Measurements from ENCODE around the gene L2HGDH. TPM values are rescaled to one million over a fixed set of nuclear protein-coding genes. Genes with fewer than 3 reads are reported as not detected.
A peak's percentile ranks its signal among the peaks of the same experiment; 100 is the strongest.

The L2HGDH gene
- total and polyA plus RNA-seq, 9 of the 15 experiments (the other 6 are each of a cell fraction or from before 2014, with no cell fraction given), result 1.7 to 16.1 (median 10.5) TPM

GRCh38 chr14:50347521-50347920 is 35.5 kb upstream of the L2HGDH start (continued):
- TF ChIP-seq VEZF1 (CRISPR knock-in tag; IDR thresholded peaks at IDR 0.05) (no peak), ELK3 (CRISPR knock-in tag; IDR thresholded peaks at IDR 0.05) (no peak), E2F4 (CRISPR knock-in tag; IDR thresholded peaks at IDR 0.05; ENCODE audit: low read depth) (no peak), TAF7 (tag; IDR thresholded peaks at IDR 0.05) (no peak), FIP1L1 (IDR thresholded peaks at IDR 0.05; ENCODE audit: low read depth, low read length, poor library complexity, severe bottlenecking) (no peak), BCL6 (CRISPR knock-in tag; IDR thresholded peaks at IDR 0.05) (no peak), RBM22 (IDR thresholded peaks at IDR 0.05; ENCODE audit: low read depth, low read length, poor library complexity, severe bottlenecking) (no peak), ZNF696 (CRISPR knock-in tag; conservative IDR thresholded peaks at IDR 0.05) (no peak), CTBP1 (IDR thresholded peaks at IDR 0.05; ENCODE audit: borderline replicate concordance) (no peak), ZNF431 (CRISPR knock-in tag; IDR thresholded peaks at IDR 0.05) (no peak), ZBTB49 (CRISPR knock-in tag; IDR thresholded peaks at IDR 0.05; ENCODE audit: borderline replicate concordance) (no peak), HNRNPLL (IDR thresholded peaks at IDR 0.05; ENCODE audit: low read depth, low read length, poor library complexity, severe bottlenecking) (no peak), GTF2F1 (IDR thresholded peaks at IDR 0.05; ENCODE audit: low read depth, low read length) (no peak), CBX3 (IDR thresholded peaks at IDR 0.05; ENCODE audit: borderline replicate concordance in 1 of 2, low read length in 2 of 2) (no peak), DMBX1 (CRISPR knock-in tag; IDR thresholded peaks at IDR 0.05; ENCODE audit: borderline replicate concordance) (no peak), EP300 (IDR thresholded peaks at IDR 0.05; ENCODE audit: low read length) (0 out of 2 replicates have a peak, but pooled peaks have one; percentile 32), ZNF79 (CRISPR knock-in tag; IDR thresholded peaks at IDR 0.05; ENCODE audit: low read depth) (no peak), ZNF12 (CRISPR knock-in tag; IDR thresholded peaks at IDR 0.05) (no peak), ZFP91 (CRISPR knock-in tag; IDR thresholded peaks at IDR 0.05) (no peak), NFYB (IDR thresholded peaks at IDR 0.05; ENCODE audit: extremely low read depth, insufficient read length) (no peak), NEUROD1 (IDR thresholded peaks at IDR 0.05; ENCODE audit: borderline replicate concordance, low read depth, low read length, partially characterized antibody) (no peak), ZNF217 (CRISPR knock-in tag; IDR thresholded peaks at IDR 0.05) (no peak)
